Endothelial cell (in vitro differentiated cells): ENCODE results near the gene PIP4K2B. TPM values are rescaled to one million over a fixed set of nuclear protein-coding genes. Genes with fewer than 3 reads are reported as not detected.

ENCODE experiments used
- DNase-seq: peaks from one replicate; pipeline ENCODE4 v3.0.0; 2021; ENCODE audit warnings: low spot score
- H3K27ac Mint-ChIP-seq: one replicate; pipeline ENCODE4 v1.8.0; 2021; ENCODE audit warnings: mixed read lengths, inconsistent platforms; ENCODE audit not compliant: unreplicated experiment
- H3K27me3 Mint-ChIP-seq: one replicate; pipeline ENCODE4 v1.8.0; 2021; ENCODE audit warnings: mild to moderate bottlenecking, moderate library complexity, mixed read lengths, inconsistent platforms; ENCODE audit not compliant: unreplicated experiment
- H3K36me3 Mint-ChIP-seq: one replicate; pipeline ENCODE4 v1.8.0; 2021; ENCODE audit warnings: mild to moderate bottlenecking, low read depth, mixed read lengths, inconsistent platforms; ENCODE audit not compliant: unreplicated experiment
- H3K4me1 Mint-ChIP-seq: one replicate; pipeline ENCODE4 v1.8.0; 2021; ENCODE audit warnings: mild to moderate bottlenecking, mixed read lengths, inconsistent platforms; ENCODE audit not compliant: unreplicated experiment
- H3K4me3 Mint-ChIP-seq: one replicate; pipeline ENCODE4 v1.8.0; 2021; ENCODE audit warnings: mild to moderate bottlenecking, mixed read lengths, inconsistent platforms; ENCODE audit not compliant: unreplicated experiment
- H3K9me3 Mint-ChIP-seq: one replicate; pipeline ENCODE4 v1.8.0; 2021; ENCODE audit warnings: mixed read lengths, inconsistent platforms; ENCODE audit not compliant: unreplicated experiment
- long read RNA-seq: library from polyadenylated mRNA; unstranded; transcript quantifications from one replicate; pipeline ENCODE4 v2.0.0, GENCODE V29; 2020; ENCODE audit not compliant: unreplicated experiment
- total RNA-seq: library from RNA; stranded (reverse); fragmentation: NEBNext Ultra II Directional; extraction: Animal tissue kit (Norgen Biotek cat#: 25700); gene quantifications from one replicate; pipeline ENCODE4 v1.2.1, GENCODE V29; 2021; ENCODE audit not compliant: unreplicated experiment
- TF ChIP-seq, protein P1 (sequence below): fragments of 200-600 bp; sonication (generic); IDR thresholded peaks from one replicate; pipeline ENCODE4 v1.5.0; 2021; ENCODE audit warnings: antibody characterized with exemption; ENCODE audit not compliant: unreplicated experiment

The PIP4K2B gene
- total RNA-seq = 91.7 TPM
- long read RNA-seq, full-length matches to known transcripts = 1 of 6 reads
- long read RNA-seq, partial matches to known transcripts = 0 of 6 reads
- long read RNA-seq, other reads (novel, unspliced or antisense) = 5 of 6 reads

DNA sequence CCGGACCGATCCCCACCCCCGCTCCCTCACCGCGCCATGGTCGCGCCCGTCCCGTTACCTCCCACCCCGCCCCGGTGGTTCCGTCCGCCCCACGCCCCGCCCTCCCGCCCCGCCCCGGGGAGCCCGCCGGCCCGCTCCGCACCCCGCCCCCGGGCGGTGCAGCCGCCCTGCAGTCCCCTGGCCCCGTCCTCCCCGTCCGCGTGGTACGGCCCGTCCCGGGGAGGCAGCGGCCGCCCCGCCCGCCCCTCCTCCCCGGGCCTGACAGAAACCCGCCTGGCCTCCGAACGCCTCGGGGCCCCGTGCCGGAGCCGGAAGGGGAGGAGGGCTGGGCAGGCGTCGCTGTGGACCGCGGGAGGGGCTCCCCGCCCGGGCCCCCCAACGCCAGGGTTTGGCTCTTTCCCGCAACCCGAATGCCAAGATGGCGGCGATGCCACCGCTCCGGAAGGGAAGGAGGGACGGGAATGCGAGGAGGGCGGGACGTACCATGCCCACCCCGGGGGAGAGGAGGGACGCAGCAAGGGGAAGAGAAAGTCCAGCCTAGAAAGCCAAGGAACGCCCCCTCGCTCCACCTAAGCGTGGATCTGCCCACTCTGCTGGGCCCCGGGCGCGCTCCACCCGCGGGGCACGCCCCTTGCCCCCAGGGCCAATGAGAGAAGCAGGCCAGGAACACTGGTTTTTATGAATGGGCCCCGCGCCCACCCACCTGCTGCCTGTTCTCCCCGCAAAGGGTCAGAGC is at the start of gene PIP4K2B:
PIP4K2B (minus strand) TSS at position 56 of the 736 bp plus-strand sequence. CDS start 132 bp downstream, outside the sequence.
- no peaks in the 10 kb centered on the region for H3K9me3 Mint-ChIP-seq
- TF ChIP-seq, protein P1, sequence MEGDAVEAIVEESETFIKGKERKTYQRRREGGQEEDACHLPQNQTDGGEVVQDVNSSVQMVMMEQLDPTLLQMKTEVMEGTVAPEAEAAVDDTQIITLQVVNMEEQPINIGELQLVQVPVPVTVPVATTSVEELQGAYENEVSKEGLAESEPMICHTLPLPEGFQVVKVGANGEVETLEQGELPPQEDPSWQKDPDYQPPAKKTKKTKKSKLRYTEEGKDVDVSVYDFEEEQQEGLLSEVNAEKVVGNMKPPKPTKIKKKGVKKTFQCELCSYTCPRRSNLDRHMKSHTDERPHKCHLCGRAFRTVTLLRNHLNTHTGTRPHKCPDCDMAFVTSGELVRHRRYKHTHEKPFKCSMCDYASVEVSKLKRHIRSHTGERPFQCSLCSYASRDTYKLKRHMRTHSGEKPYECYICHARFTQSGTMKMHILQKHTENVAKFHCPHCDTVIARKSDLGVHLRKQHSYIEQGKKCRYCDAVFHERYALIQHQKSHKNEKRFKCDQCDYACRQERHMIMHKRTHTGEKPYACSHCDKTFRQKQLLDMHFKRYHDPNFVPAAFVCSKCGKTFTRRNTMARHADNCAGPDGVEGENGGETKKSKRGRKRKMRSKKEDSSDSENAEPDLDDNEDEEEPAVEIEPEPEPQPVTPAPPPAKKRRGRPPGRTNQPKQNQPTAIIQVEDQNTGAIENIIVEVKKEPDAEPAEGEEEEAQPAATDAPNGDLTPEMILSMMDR = no peak
- peak within 1 kb of the TSS; percentile 96 for H3K27ac Mint-ChIP-seq
- peak; percentile 92 for DNase-seq
- H3K4me1 Mint-ChIP-seq = peaks cover 34% of the 10 kb centered on the region
- peaks cover 39% of the 10 kb centered on the region for H3K36me3 Mint-ChIP-seq
- H3K27me3 Mint-ChIP-seq = peaks cover 7% of the 10 kb centered on the region
- H3K4me3 Mint-ChIP-seq = peak within 1 kb of the TSS; percentile 100

DNA sequence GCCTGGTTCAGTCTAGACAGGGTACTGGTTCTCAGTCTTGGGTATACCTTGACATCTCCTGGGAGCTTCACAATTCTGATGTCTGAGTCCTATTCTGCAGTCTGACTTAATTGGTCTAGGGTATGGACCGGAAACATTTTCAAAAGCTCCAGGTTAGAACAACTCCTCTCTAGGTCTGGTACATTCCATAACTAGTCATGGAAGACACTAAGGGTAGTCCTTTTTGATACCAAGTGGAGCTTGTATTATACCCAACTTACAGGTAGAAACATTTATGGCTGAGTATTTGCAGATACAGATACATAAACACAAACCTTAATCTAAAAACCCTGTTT is 49.2 kb upstream of the PIP4K2B start:
- peaks cover 31% of the 10 kb centered on the region for H3K4me1 Mint-ChIP-seq
- TF ChIP-seq, protein P1 = no peak
- H3K4me3 Mint-ChIP-seq = no peak overlapping the region
- peaks cover 14% of the 10 kb centered on the region for H3K27me3 Mint-ChIP-seq
- no peak for DNase-seq
- no peak overlapping the region for H3K27ac Mint-ChIP-seq
- no peaks in the 10 kb centered on the region for H3K9me3 Mint-ChIP-seq
- H3K36me3 Mint-ChIP-seq = peaks cover 45% of the 10 kb centered on the region

DNA sequence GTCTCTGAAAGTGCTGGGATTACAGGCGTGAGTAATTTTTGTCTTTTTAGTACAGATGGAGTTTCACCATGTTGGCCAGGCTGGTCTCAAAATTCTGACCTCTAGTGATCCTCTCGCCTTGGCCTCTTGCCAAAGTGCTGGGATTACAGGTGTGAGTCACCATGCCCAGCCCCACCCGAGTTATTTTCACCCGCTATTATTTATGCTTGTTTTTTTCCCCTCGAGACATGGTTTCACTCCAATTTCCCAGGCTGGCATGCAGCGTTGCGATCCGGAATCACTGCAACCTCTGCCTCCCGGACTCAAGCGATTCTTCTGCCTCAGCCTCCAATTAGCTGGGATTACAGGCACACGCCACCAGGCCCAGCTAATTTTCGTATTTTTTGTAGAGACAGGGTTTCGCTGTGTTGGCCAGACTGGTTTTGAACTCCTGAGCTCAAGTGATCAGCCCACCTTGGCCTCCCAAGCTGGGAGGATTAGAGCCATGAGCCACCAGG is 45.0 kb upstream of the PIP4K2B start:
- DNase-seq = no peak
- no peaks in the 10 kb centered on the region for H3K4me1 Mint-ChIP-seq
- no peaks in the 10 kb centered on the region for H3K9me3 Mint-ChIP-seq
- H3K36me3 Mint-ChIP-seq = peaks cover 7% of the 10 kb centered on the region
- no peak overlapping the region for H3K4me3 Mint-ChIP-seq
- H3K27me3 Mint-ChIP-seq = no peaks in the 10 kb centered on the region
- H3K27ac Mint-ChIP-seq = peak overlapping the region; percentile 36
- TF ChIP-seq, protein P1 = no peak

DNA sequence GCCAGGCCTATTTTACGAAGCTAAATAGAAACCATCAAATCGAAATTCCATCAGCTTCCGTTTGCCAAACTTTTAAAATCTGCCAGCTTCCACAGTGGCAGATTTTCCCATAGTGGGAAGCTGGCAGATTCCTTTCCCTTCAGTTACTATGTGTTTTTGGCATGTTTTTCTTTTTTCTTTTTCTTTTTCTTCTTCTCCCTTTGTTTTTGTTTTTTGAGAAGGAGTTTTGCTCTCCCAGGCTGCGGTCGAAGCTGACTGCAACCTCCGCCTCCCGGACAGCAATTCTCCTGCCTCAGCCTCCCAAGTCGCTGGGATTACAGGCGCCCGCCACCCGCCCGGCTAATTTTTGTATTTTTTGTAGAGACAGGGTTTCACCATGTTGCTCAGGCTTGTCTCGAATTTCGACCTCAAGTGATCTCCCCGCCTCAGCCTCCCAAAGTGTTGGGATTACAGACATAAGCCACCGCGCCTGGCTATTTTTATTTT is 26.4 kb upstream of the PIP4K2B start:
- peaks cover 20% of the 10 kb centered on the region for H3K27me3 Mint-ChIP-seq
- H3K27ac Mint-ChIP-seq = peak overlapping the region; percentile 99
- H3K36me3 Mint-ChIP-seq = peaks cover 9% of the 10 kb centered on the region
- peaks cover 28% of the 10 kb centered on the region for H3K4me1 Mint-ChIP-seq
- no peaks in the 10 kb centered on the region for H3K9me3 Mint-ChIP-seq
- TF ChIP-seq, protein P1 = no peak
- DNase-seq = no peak
- H3K4me3 Mint-ChIP-seq = peak overlapping the region; percentile 95
